Hematopoietic multipotent progenitor cell treated with erythropoietin and hydrocortisone succinate and interleukin-3 and kit ligand, for 6 days (in vitro differentiated cells): ENCODE measurements around the gene RBM45.
A peak's percentile ranks its signal among the peaks of the same experiment; 100 is the strongest.
"Not testable (repeated sequence)": the region's sequence is repeated elsewhere in the genome, so short reads cannot be mapped to it uniquely, and the experiment has no call there.

Experiments
- DNase-seq: peaks from one replicate; pipeline ENCODE4 v3.0.0-alpha.2; 2015

Gene RBM45

DNA sequence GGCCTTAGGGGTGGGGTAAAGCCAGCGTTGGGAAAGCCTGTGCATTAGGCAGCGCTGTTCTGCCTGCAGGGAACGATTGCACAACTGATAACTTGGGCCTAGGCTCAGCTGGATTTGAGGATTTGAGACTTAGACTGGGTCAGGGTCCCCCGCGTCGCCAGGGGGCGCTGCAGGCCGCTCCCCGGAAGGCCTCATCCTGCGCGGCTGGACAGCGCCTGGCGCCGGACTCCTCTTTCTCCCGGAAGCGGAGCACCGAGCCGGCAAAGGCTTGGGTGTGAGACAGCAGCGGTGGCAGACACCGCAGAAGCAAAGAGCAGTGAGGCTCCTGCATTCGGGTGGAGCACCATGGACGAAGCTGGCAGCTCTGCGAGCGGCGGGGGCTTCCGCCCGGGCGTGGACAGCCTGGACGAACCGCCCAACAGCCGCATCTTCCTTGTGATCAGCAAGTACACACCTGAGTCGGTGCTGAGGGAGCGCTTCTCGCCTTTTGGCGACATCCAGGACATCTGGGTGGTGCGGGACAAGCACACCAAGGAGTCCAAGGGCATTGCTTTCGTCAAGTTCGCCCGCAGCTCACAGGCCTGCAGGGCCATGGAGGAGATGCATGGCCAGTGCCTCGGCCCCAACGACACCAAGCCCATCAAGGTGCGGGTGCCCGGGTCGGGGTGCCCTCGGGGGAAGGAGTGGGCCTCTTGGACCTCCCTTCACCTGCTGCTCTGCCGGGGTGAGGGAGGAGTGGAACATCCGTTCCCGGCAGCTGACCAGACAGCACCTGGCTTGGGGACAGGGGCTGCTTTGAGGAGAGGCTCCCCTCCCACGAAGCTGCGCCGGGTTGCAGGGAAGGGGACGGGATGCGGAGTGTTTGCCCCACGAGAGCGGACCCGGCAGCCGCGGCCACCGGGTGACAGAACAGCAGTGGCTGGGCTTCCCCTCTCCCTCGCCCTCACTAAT is at the start of gene RBM45:
TSS of gene RBM45 (plus strand) at position 236 of the 951 bp plus-strand sequence. CDS start at position 346, 110 bp downstream.
- DNase-seq: peak; percentile 93

- no peak for DNase-seq
These were observed 45.9 kb upstream of the RBM45 start for GRCh38 chr2:178066324-178066723.

DNA sequence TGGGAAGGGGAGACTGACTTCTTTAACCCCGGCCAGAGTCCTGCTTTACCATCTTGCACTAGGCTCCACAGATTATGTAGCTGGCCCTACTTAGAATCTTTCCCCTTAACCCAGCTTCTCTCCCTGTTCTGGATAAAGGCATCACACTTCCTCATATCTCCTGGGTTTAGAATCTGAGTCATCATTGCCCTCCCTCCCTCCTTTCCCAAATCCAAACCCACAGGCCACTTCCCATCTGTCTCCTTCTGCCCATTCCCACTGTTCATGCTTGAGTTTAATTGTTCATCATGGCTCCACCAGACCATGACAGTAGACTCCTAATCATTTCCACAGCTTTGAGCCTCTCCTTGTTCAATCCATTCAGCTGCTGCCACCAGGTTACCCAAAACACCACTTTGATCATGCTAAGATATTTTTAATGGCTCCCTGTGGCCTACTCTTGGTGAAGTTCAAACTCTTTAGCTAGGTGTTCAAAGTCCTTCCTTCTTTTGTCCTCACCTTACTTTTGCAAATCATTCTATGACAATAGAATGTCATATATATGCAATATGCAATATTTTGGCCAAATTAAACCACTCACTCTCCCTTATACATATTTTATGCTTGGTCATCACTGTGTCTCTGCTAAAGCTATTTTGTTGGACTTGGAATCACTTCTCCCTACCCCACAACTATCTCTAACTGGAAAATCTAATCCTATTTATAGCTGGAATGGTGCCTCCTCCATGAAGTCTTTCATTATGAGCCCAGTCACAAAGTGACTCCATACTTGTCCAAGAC is 45.2 kb upstream of the RBM45 start:
- no peak for DNase-seq

DNA sequence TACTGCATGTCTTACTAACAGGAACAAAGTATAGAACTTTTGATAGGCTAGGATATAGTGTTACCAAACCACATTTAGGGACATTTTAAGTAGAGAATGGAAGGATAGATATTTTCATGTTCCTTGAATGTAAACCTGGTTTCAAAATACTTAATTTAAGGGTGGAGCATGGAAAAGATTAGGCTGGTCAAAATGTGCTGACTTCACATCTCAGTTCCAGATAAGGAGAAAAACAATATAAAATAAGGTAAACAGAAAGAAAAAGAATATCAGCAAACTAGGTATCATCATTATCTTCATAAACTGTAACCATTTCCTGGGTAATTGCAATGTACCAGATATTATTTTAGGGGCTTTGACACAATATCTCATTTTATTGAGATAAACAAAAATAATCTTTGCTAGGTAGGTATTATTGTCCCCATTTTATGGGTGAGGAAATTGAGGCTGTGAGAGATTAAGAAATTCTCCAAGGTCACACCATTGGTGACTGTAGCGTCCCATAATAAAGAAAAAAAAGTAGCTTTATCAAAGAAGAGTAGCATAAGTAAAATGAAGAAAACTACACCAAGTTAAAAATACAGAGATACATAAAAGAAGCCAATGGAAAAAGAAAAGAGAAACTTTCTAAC is 43.3 kb upstream of the RBM45 start:
- DNase-seq: no peak

DNA sequence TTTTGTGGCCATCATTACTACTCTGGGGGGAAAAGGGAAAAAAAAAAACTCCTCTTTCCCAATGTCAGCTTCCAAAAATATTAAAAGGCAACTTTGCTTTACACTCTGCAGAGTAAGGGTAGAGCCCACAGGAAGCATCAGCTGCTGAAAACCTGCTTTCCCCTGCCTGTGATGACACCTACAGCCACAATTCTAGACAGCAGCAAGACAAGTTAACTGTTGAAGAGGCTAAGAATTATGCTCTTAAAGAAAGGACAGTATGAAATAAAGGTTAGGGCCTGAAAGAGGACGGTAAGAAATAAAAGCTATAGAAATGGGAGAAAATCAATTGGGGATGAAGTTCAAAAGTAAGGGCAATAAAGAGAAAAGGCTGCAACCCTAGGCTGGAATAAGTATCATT is 42.7 kb upstream of the RBM45 start:
- DNase-seq: no peak

DNA sequence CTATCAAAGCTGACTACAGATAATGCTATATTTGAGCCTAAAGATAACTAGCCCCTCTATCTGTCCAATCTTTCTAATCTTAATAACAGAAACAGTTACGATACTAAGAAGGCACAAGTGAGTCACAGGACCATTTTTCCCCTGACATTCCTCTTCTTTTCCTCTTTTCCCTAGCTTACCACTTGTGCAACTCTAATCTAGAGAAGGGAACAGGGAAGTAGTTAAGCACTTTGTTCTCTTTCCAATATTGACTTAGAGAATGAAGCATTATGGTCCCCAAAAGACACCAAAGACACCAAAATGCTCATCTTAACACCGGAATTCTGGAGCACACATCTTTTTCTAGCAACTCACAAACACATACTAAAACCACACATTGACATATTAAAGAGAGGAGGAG is 41.4 kb upstream of the RBM45 start:
- no peak for DNase-seq

- no peak for DNase-seq
These were observed 40.2 kb upstream of the RBM45 start for GRCh38 chr2:178072000-178072382.

- DNase-seq: peak; percentile 83
These were observed 39.6 kb upstream of the RBM45 start, which contains the start of gene PDE11A for GRCh38 chr2:178072383-178073301. Gene PDE11A (minus strand): TSS chr2:178072777. CDS start chr2:178072437, 340 bp downstream.

GRCh38 chr2:178074123-178075005 is 37.9 kb upstream of the RBM45 start:
- DNase-seq: peak; percentile 13

GRCh38 chr2:178075006-178075326 is 37.3 kb upstream of the RBM45 start:
- no peak for DNase-seq

- no peak for DNase-seq
These were observed 36.1 kb upstream of the RBM45 start for GRCh38 chr2:178076130-178076529.

GRCh38 chr2:178079279-178079678 is 33.0 kb upstream of the RBM45 start:
- DNase-seq: not testable (repeated sequence)

DNA sequence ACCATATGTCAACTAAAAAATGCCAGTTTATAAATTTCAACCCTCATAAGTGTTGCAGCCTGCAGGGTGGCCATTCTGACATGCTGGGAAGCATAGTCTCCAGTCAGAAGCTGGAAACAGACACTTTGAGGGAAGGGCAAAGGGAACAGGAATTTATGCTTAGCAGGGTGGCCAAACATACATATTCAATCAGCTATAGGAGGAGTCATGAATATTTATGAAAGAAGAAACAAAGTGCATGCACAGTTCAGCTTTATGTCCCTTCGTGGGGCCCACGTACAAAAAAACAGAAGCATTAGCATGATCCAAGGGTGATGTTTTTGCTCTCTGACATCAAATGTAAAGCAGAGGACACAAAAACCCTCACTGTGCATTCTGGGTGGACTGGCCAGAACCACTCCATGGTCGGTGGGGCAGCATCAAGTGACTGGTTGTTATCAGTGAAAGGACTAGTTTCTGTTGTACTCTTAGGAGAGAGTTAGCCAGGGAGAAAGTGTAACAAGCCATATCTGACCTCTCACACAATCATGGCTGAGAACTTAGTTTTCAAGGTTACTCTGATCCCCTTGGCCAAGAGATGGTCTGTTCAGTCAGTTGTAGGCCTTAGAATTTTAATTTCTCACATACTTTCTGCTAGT is 29.7 kb upstream of the RBM45 start:
- no peak for DNase-seq

DNA sequence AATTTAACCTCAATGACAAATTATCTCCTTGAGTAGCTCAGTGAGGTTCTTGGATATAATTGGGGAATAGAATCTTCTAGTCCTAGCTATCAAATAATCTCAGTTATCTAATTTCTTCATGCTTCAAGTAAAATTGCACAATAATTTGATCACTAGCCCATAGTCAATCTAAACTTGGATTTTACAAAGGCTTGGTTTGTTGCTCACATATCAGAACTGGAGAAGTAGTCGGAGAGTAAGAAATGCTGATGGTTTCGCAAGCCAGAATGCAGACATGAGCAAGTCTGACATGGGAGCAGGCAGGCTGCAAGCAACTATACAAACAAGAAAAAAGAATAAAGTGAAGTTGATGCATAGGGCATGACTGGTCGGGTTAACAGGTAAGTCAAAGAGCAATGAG is 28.0 kb upstream of the RBM45 start:
- DNase-seq: no peak

DNA sequence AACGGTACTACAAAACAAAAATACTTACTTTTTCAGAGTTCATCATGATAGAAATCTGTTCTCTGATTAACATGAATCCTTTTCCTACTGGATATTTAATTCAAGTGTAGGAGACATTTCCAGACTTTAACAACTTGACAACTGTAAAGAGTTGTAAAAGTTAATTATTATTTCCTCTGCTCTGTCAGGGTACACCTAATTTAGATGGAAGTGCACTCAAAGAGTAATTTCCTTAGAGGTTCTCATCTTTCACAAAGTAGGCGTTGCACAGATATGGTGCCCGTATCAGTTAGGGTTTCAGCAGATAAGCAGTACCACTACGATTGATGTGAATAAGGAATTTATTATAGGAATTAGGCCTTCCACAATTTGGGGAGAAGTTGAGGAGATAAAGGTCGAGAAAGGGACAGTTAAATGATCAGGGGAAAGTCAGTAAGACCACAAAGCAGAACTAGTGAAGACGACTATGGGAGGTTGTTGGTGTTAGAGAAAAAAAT is 23.4 kb upstream of the RBM45 start:
- DNase-seq: no peak

- DNase-seq: no peak
These were observed 18.8 kb upstream of the RBM45 start for GRCh38 chr2:178093471-178093870.

DNA sequence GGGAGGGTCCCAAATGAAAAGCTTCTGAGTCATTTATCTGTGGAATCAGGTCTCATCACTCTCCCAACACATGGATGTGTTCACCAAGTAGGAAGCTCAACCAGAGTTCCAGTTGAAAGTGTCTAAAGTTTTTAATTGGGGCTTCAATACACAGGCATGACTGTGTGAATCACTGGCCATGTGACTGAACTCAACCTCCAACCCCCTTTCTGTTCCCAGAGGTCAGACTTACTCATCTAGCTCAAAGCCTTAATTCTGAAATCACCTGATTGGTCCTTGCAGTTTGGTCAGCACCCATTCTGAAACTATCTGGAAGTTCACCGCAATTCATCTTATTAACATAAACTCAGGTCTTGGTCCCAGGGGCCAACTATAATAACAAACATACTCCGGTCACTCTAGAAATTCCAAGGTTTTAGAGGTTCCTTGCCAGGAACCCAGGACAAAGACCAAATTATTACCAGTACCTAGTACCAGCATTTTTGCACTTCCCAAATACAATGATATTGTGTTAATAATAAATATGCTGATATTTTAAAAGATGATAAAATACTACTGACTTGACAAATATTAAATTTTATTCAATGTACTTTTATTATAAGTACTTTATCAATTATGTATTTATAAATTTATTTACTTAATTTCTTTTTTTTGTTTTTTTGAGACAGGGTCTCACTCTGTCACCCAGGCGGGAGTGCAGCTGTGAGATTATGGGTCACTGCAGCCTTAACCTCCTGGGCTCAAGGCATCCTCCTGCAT is 10.7 kb upstream of the RBM45 start:
- DNase-seq: no peak

GRCh38 chr2:178105566-178105965 is 6.7 kb upstream of the RBM45 start:
- DNase-seq: no peak

GRCh38 chr2:178106053-178106452 is 6.2 kb upstream of the RBM45 start:
- DNase-seq: no peak

DNA sequence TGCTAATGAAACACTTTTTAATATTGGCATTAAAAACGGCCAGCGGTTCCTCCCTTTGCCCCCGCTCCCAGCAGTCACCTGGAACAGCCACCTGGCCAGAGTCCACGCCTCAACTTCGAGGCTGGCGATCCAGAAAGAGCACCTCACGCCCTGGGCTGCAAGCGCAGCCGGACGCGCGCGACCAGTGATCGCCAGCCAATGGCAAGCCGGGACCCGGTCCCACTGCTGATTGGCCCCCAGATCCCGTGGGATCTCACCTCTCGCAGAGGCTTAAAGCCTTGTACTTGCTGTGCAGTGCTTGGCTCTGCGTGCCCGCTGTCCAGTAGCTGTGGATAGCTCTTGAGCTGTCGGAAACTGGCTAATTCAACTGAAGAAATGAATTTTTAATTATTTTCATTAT is 4.1 kb upstream of the RBM45 start:
- no peak for DNase-seq
